HepG2 (cell line): ENCODE results near the gene STX5. TPM values are rescaled to one million over a fixed set of nuclear protein-coding genes. Genes with fewer than 3 reads are reported as not detected.

Experiments used
- JARID2 ChIP-seq: sonication (generic); formaldehyde crosslinking; IDR thresholded peaks from 2 replicates; pipeline ENCODE4 v1.8.1; 2023; ENCODE audit warnings: missing genetic modification reagents, inconsistent platforms; ENCODE audit not compliant: insufficient replicate concordance
- KMT2A ChIP-seq: sonication (generic); formaldehyde crosslinking; IDR thresholded peaks from 2 replicates; pipeline ENCODE4 v1.4.0; 2020; ENCODE audit warnings: missing genetic modification reagents
- MTF2 ChIP-seq: sonication (generic); formaldehyde crosslinking; IDR thresholded peaks from 2 replicates; pipeline ENCODE4 v1.5.0; 2020; ENCODE audit warnings: missing genetic modification reagents, borderline replicate concordance
- SALL2 ChIP-seq: sonication (generic); formaldehyde crosslinking; IDR thresholded peaks from 2 replicates; pipeline ENCODE4 v1.8.1; 2023; ENCODE audit warnings: mild to moderate bottlenecking, missing genetic modification reagents, inconsistent platforms
- SRSF1 ChIP-seq: fragments of 200-400 bp; formaldehyde crosslinking; optimal IDR thresholded peaks from 2 replicates; pipeline ENCODE3; 2017; ENCODE audit warnings: mild to moderate bottlenecking, low read depth, low read length, moderate library complexity
- YEATS4 ChIP-seq: sonication (generic); formaldehyde crosslinking; IDR thresholded peaks from 2 replicates; pipeline ENCODE4 v1.4.0; 2020; ENCODE audit warnings: missing genetic modification reagents, borderline replicate concordance
- ZMAT3 ChIP-seq: sonication (generic); formaldehyde crosslinking; conservative IDR thresholded peaks from 2 replicates; pipeline ENCODE4 v1.7.0; 2021; ENCODE audit warnings: missing genetic modification reagents
- ZNF207 ChIP-seq: fragments of 450-650 bp; IDR thresholded peaks from 2 replicates; pipeline ENCODE4 v1.6.1; 2016; ENCODE audit warnings: antibody characterized with exemption, borderline replicate concordance
- ZNF317 ChIP-seq: sonication (generic); formaldehyde crosslinking; IDR thresholded peaks from 2 replicates; pipeline ENCODE4 v1.5.0; 2020; ENCODE audit warnings: mild to moderate bottlenecking, missing genetic modification reagents
- ZNF451 ChIP-seq: sonication (generic); formaldehyde crosslinking; IDR thresholded peaks from 2 replicates; pipeline ENCODE4 v1.5.0; 2020; ENCODE audit warnings: mild to moderate bottlenecking, missing genetic modification reagents
- ZNF816 ChIP-seq: sonication (generic); formaldehyde crosslinking; IDR thresholded peaks from 2 replicates; pipeline ENCODE4 v1.8.0; 2022; ENCODE audit warnings: missing genetic modification reagents, mild to moderate bottlenecking, borderline replicate concordance
- ZSCAN25 ChIP-seq: sonication (generic); formaldehyde crosslinking; IDR thresholded peaks from 2 replicates; pipeline ENCODE4 v1.8.0; 2022; ENCODE audit warnings: mild to moderate bottlenecking, missing genetic modification reagents
- polyA plus RNA-seq, 8 experiments: library from polyadenylated mRNA; depleted of rRNA in 3 of 8; stranded (reverse) in 7 of 8; unstranded in 1 of 8; fragments of >200 nt; fragmentation: Illumina TruSeq in 4 of 8; extraction: Trizol in 4 of 8; gene quantifications; 2 replicates each; pipeline versions ENCODE4 v1.2.1 to v1.2.3, GENCODE V29; 2011 to 2016; ENCODE audit warnings: low read depth in 4 of 8, missing spikeins in 1 of 8, mixed read lengths in 1 of 8; ENCODE audit not compliant: insufficient read depth in 1 of 8
- total RNA-seq, 5 experiments: library from RNA; depleted of rRNA; stranded (reverse); fragments of >200 nt; fragmentation: Illumina TruSeq; extraction: Trizol; gene quantifications; 2 replicates each; pipeline ENCODE4 v1.2.3, GENCODE V29; 2016; ENCODE audit warnings: low read depth in 1 of 5
- TF ChIP-seq, protein P1 (sequence below): sonication (generic); formaldehyde crosslinking; conservative IDR thresholded peaks from 2 replicates; pipeline ENCODE4 v1.8.0; 2022; ENCODE audit warnings: low read depth, missing genetic modification reagents
- TF ChIP-seq, protein P2 (sequence below): sonication (generic); formaldehyde crosslinking; conservative IDR thresholded peaks from 2 replicates; pipeline ENCODE4 v1.8.0; 2022; ENCODE audit warnings: missing genetic modification reagents
- TF ChIP-seq, protein P3 (sequence below): IDR thresholded peaks from 2 replicates; pipeline ENCODE4 v1.6.1; 2016; ENCODE audit warnings: missing genetic modification reagents, missing compliant biosample characterization
- TF ChIP-seq, protein P4 (sequence below): sonication (generic); formaldehyde crosslinking; IDR thresholded peaks from 2 replicates; pipeline ENCODE4 v1.5.0; 2020; ENCODE audit warnings: missing genetic modification reagents
- TF ChIP-seq, protein P5 (sequence below): sonication (generic); formaldehyde crosslinking; conservative IDR thresholded peaks from 2 replicates; pipeline ENCODE4 v1.4.0; 2020; ENCODE audit warnings: missing genetic modification reagents

STX5 gene
- total and polyA plus RNA-seq, 2 of the 13 experiments (the other 11 are each of a cell fraction or from before 2014, with no cell fraction given) = 26.9 to 30.0 TPM

DNA sequence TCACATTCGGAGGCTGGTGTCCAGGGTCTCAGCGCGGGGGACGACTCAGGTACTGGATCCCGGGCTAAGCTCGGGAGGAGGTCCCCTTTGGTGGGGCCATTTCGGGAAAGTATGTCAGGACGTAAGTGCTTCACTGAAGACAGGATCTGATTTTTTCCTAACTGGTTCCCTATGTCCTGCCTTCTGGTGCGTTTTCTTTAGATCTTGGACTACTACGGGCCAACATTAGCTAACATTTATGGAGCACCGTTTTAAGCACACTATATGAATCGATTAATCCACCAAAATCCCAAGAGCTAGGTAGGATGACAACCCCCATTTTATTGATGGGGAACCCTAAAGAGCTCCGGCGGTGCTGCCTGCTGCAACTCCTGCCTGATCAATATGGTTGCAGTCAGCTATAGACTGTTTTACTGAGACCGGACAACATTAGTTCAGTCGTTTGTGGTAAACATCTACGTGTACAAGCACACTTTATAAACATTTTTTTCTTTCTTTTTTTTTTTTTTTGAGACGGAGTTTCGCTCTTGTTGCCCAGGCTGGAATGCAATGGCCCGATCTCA is 24.6 kb upstream of the STX5 start (continued):
- TF ChIP-seq, protein P1, sequence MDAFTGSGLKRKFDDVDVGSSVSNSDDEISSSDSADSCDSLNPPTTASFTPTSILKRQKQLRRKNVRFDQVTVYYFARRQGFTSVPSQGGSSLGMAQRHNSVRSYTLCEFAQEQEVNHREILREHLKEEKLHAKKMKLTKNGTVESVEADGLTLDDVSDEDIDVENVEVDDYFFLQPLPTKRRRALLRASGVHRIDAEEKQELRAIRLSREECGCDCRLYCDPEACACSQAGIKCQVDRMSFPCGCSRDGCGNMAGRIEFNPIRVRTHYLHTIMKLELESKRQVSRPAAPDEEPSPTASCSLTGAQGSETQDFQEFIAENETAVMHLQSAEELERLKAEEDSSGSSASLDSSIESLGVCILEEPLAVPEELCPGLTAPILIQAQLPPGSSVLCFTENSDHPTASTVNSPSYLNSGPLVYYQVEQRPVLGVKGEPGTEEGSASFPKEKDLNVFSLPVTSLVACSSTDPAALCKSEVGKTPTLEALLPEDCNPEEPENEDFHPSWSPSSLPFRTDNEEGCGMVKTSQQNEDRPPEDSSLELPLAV (CRISPR knock-in tag) = no peak
- TF ChIP-seq, protein P2, sequence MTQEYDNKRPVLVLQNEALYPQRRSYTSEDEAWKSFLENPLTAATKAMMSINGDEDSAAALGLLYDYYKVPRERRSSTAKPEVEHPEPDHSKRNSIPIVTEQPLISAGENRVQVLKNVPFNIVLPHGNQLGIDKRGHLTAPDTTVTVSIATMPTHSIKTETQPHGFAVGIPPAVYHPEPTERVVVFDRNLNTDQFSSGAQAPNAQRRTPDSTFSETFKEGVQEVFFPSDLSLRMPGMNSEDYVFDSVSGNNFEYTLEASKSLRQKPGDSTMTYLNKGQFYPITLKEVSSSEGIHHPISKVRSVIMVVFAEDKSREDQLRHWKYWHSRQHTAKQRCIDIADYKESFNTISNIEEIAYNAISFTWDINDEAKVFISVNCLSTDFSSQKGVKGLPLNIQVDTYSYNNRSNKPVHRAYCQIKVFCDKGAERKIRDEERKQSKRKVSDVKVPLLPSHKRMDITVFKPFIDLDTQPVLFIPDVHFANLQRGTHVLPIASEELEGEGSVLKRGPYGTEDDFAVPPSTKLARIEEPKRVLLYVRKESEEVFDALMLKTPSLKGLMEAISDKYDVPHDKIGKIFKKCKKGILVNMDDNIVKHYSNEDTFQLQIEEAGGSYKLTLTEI (CRISPR knock-in tag) = no peak
- TF ChIP-seq ZNF816 (CRISPR knock-in tag) (0 out of 2 replicates have a peak, but pooled peaks have one; percentile 41), SRSF1 (no peak), ZNF451 (CRISPR knock-in tag) (no peak), KMT2A (CRISPR knock-in tag) (peak; percentile 8; the same call in 1 of the 2 replicates), MTF2 (CRISPR knock-in tag) (0 out of 2 replicates have a peak, but pooled peaks have one; percentile 9), ZNF317 (CRISPR knock-in tag) (0 out of 2 replicates have a peak, but pooled peaks have one; percentile 19), YEATS4 (CRISPR knock-in tag) (peak; percentile 68; the same call in 1 of the 2 replicates), ZNF207 (no peak), SALL2 (CRISPR knock-in tag) (peak; percentile 4; the same call in 1 of the 2 replicates), ZSCAN25 (CRISPR knock-in tag) (no peak), ZMAT3 (CRISPR knock-in tag) (0 out of 2 replicates have a peak, but pooled peaks have one; percentile 15), JARID2 (peak; percentile 11)
- TF ChIP-seq, protein P3, sequence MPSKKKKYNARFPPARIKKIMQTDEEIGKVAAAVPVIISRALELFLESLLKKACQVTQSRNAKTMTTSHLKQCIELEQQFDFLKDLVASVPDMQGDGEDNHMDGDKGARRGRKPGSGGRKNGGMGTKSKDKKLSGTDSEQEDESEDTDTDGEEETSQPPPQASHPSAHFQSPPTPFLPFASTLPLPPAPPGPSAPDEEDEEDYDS (CRISPR knock-in tag) = no peak
- TF ChIP-seq, protein P4, sequence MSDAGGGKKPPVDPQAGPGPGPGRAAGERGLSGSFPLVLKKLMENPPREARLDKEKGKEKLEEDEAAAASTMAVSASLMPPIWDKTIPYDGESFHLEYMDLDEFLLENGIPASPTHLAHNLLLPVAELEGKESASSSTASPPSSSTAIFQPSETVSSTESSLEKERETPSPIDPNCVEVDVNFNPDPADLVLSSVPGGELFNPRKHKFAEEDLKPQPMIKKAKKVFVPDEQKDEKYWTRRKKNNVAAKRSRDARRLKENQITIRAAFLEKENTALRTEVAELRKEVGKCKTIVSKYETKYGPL = 0 out of 2 replicates have a peak, but pooled peaks have one; percentile 28
- TF ChIP-seq, protein P5, sequence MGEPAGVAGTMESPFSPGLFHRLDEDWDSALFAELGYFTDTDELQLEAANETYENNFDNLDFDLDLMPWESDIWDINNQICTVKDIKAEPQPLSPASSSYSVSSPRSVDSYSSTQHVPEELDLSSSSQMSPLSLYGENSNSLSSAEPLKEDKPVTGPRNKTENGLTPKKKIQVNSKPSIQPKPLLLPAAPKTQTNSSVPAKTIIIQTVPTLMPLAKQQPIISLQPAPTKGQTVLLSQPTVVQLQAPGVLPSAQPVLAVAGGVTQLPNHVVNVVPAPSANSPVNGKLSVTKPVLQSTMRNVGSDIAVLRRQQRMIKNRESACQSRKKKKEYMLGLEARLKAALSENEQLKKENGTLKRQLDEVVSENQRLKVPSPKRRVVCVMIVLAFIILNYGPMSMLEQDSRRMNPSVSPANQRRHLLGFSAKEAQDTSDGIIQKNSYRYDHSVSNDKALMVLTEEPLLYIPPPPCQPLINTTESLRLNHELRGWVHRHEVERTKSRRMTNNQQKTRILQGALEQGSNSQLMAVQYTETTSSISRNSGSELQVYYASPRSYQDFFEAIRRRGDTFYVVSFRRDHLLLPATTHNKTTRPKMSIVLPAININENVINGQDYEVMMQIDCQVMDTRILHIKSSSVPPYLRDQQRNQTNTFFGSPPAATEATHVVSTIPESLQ (CRISPR knock-in tag) = no peak
